HG02759 (cell line): ENCODE data around the gene SLC18B1.
A peak's percentile ranks its signal among the peaks of the same experiment; 100 is the strongest.

ENCODE experiments used
- ATAC-seq: cut with Tn5 transposase; IDR thresholded peaks from one replicate; pipeline ENCODE4 v1.9.1; 2021; ENCODE audit warnings: mild to moderate bottlenecking, moderate library complexity; ENCODE audit not compliant: unreplicated experiment

SLC18B1 gene

GRCh38 chr6:132797951-132798868 is at the start of gene SLC18B1:
SLC18B1 (minus strand) TSS chr6:132798637; CDS start chr6:132798456, 181 bp downstream.
- ATAC-seq: peak; percentile 64

GRCh38 chr6:132843316-132844035 is 45.0 kb upstream of the SLC18B1 start:
- no peak for ATAC-seq

- no peak for ATAC-seq
Observed at GRCh38 chr6:132841966-132842365, 43.5 kb upstream of the SLC18B1 start.

GRCh38 chr6:132832891-132833290 is 34.5 kb upstream of the SLC18B1 start:
- no peak for ATAC-seq

GRCh38 chr6:132830334-132830751 is 31.9 kb upstream of the SLC18B1 start:
- ATAC-seq: no peak

- peak; percentile 22 for ATAC-seq
Observed at GRCh38 chr6:132820629-132821381, 22.4 kb upstream of the SLC18B1 start.

- no peak for ATAC-seq
Observed at GRCh38 chr6:132819405-132820161, 21.1 kb upstream of the SLC18B1 start.

- no peak for ATAC-seq
Observed at GRCh38 chr6:132818404-132819359, 20.2 kb upstream of the SLC18B1 start.

- no peak for ATAC-seq
Observed at GRCh38 chr6:132817554-132818403, 19.3 kb upstream of the SLC18B1 start.

- ATAC-seq: no peak
Observed at GRCh38 chr6:132816660-132817059, 18.2 kb upstream of the SLC18B1 start.

- peak; percentile 12 for ATAC-seq
Observed at GRCh38 chr6:132814716-132815570, 16.5 kb upstream of the SLC18B1 start.

GRCh38 chr6:132813173-132813856 is 14.9 kb upstream of the SLC18B1 start:
- peak; percentile 37 for ATAC-seq

GRCh38 chr6:132812756-132813172 is 14.3 kb upstream of the SLC18B1 start:
- ATAC-seq: peak; percentile 7

- ATAC-seq: no peak
Observed at GRCh38 chr6:132812255-132812732, 13.9 kb upstream of the SLC18B1 start.

GRCh38 chr6:132811276-132811675 is 12.8 kb upstream of the SLC18B1 start:
- ATAC-seq: no peak

GRCh38 chr6:132805548-132805947 is 7.1 kb upstream of the SLC18B1 start:
- no peak for ATAC-seq

- ATAC-seq: no peak
Observed at GRCh38 chr6:132804251-132804650, 5.8 kb upstream of the SLC18B1 start.
